Measurements from ENCODE around the gene GRPEL2. TPM values are rescaled to one million over a fixed set of nuclear protein-coding genes. Genes with fewer than 3 reads are reported as not detected.
A peak's percentile ranks its signal among the peaks of the same experiment; 100 is the strongest.

The GRPEL2 gene
- total and polyA plus RNA-seq, 2 of the 8 experiments (the other 6 are each of a cell fraction or from before 2014, with no cell fraction given): 11.2 to 52.2 TPM

DNA sequence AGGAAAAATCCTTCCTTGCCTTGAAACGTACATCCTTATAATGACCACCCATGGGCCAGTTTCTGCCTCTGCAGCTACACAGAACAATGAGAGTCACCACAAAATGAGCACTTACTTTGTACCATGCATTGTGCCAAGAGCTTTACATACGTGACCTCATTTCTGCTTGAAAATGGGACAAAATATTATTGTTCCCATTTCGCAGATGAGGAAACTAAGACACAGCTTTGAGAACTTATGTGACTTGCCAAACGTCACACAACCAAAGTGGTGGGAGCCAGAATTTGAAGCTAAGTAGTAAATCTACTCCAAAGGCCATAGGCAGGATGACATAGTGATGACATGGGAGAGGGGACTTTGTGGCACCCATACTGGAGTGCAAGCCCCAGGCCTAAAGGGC is 34.8 kb upstream of the GRPEL2 start:
- Histone ChIP-seq H3K79me2 (ENCODE audit: control insufficient read depth in 1 of 2, insufficient read depth in 2 of 2, low read length in 2 of 2) (no peaks in the 10 kb centered on the region), H3K4me1 (replicated peaks in 1 of 4; ENCODE audit: control insufficient read depth in 3 of 4, insufficient read depth in 4 of 4, low read length in 3 of 4) (peaks cover 0 to 3% (median 1%) of the 10 kb centered on the region in 4 experiments; a peak in 1 of 7 replicates), H3K9ac (replicated peaks in 1 of 4; ENCODE audit: extremely low read depth in 1 of 4, low read depth in 3 of 4, low read length in 3 of 4) (no peak overlapping the region), H4K8ac (ENCODE audit: extremely low read depth, insufficient read depth, low read length) (no peak overlapping the region), H3K9me3 (ENCODE audit: insufficient read depth in 2 of 2, low read depth in 1 of 2, low read length in 1 of 2) (no peaks in the 10 kb centered on the region), H3K4ac (replicated peaks; ENCODE audit: insufficient read length, low read depth, low read length) (no peak overlapping the region), H2BK15ac (ENCODE audit: low read length) (no peak overlapping the region), H2BK20ac (ENCODE audit: low read length) (no peak overlapping the region), H4K20me1 (replicated peaks in 1 of 2; ENCODE audit: control insufficient read depth in 1 of 2, insufficient read depth in 2 of 2, low read length in 2 of 2) (no peaks in the 10 kb centered on the region), H3K79me1 (ENCODE audit: low read depth, low read length) (no peaks in the 10 kb centered on the region), H2BK120ac (replicated peaks; ENCODE audit: low read depth, low read length) (no peak overlapping the region), H3K14ac (ENCODE audit: insufficient read length) (no peak overlapping the region), H2BK5ac (ENCODE audit: low read depth, low read length) (no peak overlapping the region), H3K27ac (ENCODE audit: low read depth, low read length) (no peak overlapping the region), H3K4me2 (ENCODE audit: insufficient read depth in 1 of 2, low read depth in 2 of 2, low read length in 2 of 2) (no peak overlapping the region), H3K23me2 (ENCODE audit: low read depth, low read length) (no peaks in the 10 kb centered on the region), H3K56ac (replicated peaks; ENCODE audit: insufficient read length, low read depth, low read length) (no peak overlapping the region), H3K27me3 (replicated peaks in 1 of 4; ENCODE audit: control insufficient read depth in 3 of 4, extremely low read depth in 1 of 4, insufficient read depth in 3 of 4, low read length in 3 of 4) (no peaks in the 10 kb centered on the region), H2BK12ac (ENCODE audit: low read depth, low read length) (no peak overlapping the region), H4K91ac (replicated peaks; ENCODE audit: insufficient read length, low read length) (no peak overlapping the region), H3K18ac (ENCODE audit: extremely low read depth, low read length) (no peak overlapping the region), H3K23ac (ENCODE audit: insufficient read length) (no peak overlapping the region), H3K4me3 (ENCODE audit: extremely low read depth in 1 of 4, insufficient read depth in 2 of 4, low read depth in 3 of 4, low read length in 4 of 4) (no peak overlapping the region), H2AK5ac (ENCODE audit: low read depth, low read length) (no peak overlapping the region), H4K5ac (ENCODE audit: insufficient read length, low read depth, low read length) (no peak overlapping the region), H2AFZ (ENCODE audit: low read length) (0 out of 2 replicates have a peak overlapping the region, but pooled peaks have one; percentile 83), H3K36me3 (ENCODE audit: control insufficient read depth in 2 of 4, insufficient read depth in 4 of 4, low read length in 3 of 4) (no peaks in the 10 kb centered on the region)
- DNase-seq (ENCODE audit: low read depth in 1 of 2, low spot score in 2 of 2) (no peak), FAIRE-seq (no peak)
- CTCF ChIA-PET (ENCODE audit: partially characterized antibody): interaction anchor here (0.8 to 5.7 kb wide), 12 partner anchors 8 to 254 kb away, joined by 3 to 24 read pairs (median 5); no protein-coding TSS in a partner anchor
- POLR2A ChIA-PET (ENCODE audit: partially characterized antibody): interaction anchor here (1.2 kb wide), 1 partner anchor 35 kb away, joined by 3 read pairs; the partner anchor contains the start of gene GRPEL2
- TF ChIP-seq CBX8 (IDR thresholded peaks at IDR 0.05; ENCODE audit: borderline replicate concordance, low read depth, low read length) (no peak), SIRT6 (IDR thresholded peaks at IDR 0.05; ENCODE audit: low read length) (no peak), KDM1A (IDR thresholded peaks at IDR 0.05; ENCODE audit: borderline replicate concordance, low read length) (0 out of 2 replicates have a peak, but pooled peaks have one; percentile 61)
- WGBS, 2 experiments (ENCODE audit: extremely low coverage in 1 of 2, insufficient coverage in 1 of 2, insufficient read length in 1 of 2, insufficient replicate concordance in 2 of 2, low coverage in 1 of 2, low lambda C conversion rate in 2 of 2, missing lambda C conversion rate in 1 of 2): 91% methylated on average over 4 of the region's 4 CpGs; no CpG with 5 or more reads in 1 of the 2 experiments

All from H1 (cell line).